Measurements from ENCODE around the gene SPACA9.

The SPACA9 gene

GRCh38 chr9:132863096-132863495, 15.6 kb upstream of the SPACA9 start:
- DNase-seq (ENCODE audit: low read depth): no peak

- DNase-seq (ENCODE audit: low read depth): no peak
Observed at GRCh38 chr9:132864277-132864676, 14.4 kb upstream of the SPACA9 start.

- DNase-seq (ENCODE audit: low read depth): no peak
Observed at GRCh38 chr9:132864691-132865090, 14.0 kb upstream of the SPACA9 start.

DNA sequence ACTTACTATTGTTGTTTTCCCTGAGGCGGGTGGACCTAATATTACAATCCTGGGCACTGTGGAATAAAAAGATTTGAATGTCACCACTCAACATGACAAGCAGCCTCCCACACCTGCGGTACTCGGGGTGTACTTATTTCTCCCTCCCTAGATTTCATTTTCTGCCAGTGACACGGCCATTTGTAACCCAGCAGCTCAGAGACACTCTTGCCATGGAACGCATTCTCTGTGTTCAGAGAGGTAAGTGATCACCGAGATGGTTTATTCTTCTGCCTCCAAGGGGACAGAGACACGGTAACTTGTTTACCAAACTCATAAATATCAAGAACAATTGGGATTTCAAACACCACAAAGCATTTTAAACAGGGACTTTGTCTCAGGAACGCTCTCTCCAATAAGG, 11.8 kb upstream of the SPACA9 start:
- no peak for DNase-seq (ENCODE audit: low read depth)

DNA sequence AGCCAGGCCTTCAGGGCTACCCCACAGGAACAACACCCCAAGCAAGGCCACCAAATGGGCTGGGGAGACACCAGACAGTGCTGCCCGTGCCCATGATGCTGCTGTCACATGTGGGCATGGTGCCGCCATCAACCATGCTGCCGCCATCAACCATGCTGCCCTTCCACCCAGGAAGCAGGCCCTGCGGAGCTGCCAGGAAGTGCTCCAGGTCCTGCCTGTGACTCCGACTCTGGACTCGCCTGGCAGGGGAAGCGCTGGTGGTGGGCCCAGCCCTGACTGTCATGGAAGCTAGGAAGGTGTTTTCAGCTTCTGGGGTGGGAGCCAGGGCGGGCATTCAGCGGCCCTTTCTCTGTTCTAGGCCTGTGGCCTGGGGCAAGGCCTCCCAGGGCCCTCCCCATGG, 9.4 kb upstream of the SPACA9 start:
- no peak for DNase-seq (ENCODE audit: low read depth)

- DNase-seq (ENCODE audit: low read depth): no peak
Observed at GRCh38 chr9:132873403-132873802, 5.3 kb upstream of the SPACA9 start.

DNA sequence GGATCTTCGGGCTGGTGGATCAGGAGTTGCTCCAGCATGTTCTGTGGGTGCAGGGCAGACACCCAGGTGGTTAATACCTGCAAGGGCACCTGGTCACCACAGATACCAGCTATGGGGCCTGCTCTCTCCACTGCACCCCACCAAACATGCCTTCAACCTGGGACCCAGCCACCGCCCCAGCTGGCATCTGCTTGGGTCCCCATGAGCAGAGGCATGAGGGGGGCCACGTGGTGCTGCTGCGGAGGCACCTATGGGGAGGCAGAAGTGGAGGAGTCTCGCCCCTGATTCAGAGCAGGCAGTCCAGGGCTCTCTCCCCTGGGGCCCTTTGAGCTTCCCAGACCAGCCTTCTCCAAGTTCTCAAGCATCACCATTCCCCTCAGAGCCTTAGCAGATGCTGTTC, 3.5 kb upstream of the SPACA9 start:
- no peak for DNase-seq (ENCODE audit: low read depth)

DNA sequence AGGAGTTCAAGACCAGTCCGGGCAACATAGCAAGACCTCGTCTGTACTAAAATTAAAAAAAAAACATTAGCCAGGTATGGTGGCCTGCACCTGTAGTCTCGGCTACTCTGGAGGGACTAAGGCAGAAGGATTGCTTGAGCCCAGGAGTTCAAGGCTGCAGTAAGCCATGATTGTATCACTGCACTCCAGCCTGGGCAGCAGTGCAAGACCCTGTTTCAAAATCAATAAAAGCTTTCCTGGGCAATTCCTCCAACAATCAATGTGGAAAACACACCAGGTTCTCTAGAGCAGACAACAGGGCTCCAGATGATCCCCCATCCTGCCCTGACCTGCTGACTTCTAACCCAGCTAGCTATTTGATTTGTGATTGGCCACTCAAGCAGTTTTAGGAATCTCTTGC, 1.8 kb upstream of the SPACA9 start:
- no peak for DNase-seq (ENCODE audit: low read depth)

- DNase-seq (ENCODE audit: low read depth): no peak
Observed at GRCh38 chr9:132877458-132877823, 1.3 kb upstream of the SPACA9 start.

GRCh38 chr9:132877824-132878694, 639 bp upstream of the SPACA9 start, which contains the start of gene AK8:
Gene AK8, minus strand, starts transcription at chr9:132878284. Its CDS starts 29 bp downstream, at chr9:132878255.
- DNase-seq (ENCODE audit: low read depth): peak; percentile 70

DNA sequence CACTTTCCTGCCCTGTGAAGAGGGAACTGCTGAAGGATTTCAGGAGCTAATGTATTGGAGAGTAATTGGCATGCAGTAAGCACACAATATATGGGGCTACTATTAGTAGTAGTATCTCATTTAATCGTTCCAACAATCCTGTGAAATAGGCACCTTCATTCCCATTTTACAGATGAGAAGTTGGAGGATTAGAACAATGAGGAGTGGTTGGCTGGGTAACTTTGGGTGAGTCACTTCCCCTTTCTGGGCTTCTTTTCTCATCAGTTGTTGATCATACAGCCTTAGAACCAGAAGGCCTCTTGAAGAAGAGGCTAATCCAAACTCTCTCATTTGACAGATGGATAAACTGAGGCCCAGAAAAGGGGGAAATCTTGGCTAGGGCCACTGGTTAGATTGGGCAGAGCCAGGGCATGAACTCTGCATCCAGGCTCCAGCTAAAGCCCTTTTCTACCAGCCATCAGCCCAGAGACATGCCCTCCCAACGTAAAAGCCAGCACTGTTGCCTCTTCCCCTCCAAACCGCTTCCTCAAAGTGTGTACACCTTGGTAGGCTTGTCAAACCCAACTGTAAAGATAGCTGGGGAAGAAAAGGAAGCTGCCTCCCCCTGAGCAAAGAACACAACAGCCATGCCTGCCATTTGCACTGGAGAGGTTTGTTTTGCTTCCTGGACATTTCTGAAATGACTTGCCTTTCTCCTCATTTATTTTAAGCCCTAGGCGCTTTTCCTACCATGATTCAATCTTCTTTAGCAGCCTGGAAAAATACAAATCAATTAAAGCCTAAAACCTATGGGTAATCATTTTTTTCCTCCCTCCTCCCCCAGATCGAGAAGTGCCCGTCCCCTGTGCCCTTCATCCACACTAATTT, 992 bp downstream of the SPACA9 start:
- DNase-seq (ENCODE audit: low read depth): peak; percentile 8

DNA sequence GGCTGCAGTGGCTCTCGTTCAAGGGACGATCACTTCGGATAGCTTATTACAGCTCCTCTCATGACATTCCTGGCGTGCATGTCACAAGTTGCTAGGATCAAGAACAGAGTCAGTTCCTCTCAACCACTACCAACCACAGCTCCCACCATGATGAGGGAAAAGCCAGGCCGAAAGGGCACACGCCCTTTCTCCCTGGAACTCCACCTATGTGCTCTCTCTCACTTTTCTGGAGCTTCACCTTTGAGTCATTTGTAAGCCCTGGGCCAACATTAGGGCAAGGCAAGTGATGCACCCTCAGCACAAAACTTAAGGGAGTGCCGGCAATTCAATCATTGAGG, 1.6 kb downstream of the SPACA9 start:
- peak; percentile 4 for DNase-seq (ENCODE audit: low read depth)

GRCh38 chr9:132881826-132882225, 3.1 kb downstream of the SPACA9 start:
- DNase-seq (ENCODE audit: low read depth): no peak

DNA sequence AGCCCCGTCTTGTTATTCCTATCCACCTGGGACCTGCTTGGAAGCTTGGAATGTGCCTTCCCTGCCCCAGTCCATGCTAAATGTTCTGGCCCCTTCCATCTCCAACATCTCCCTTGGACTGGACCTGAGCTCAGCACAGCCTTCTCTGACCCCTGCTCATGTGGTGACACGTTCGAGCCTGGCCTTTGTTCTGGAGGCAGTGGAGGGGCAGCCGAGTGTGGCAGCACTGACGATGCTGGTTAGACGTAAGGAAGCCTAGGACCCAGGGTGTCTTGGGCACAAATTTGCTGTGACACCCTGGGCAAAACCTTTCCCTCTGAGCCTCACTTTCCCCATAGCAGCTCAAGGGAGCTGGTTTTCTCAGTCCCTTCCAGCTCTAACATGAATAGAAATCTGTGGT, 3.9 kb downstream of the SPACA9 start:
- no peak for DNase-seq (ENCODE audit: low read depth)

- DNase-seq (ENCODE audit: low read depth): no peak
Observed at GRCh38 chr9:132883349-132884294, 4.9 kb downstream of the SPACA9 start.

DNA sequence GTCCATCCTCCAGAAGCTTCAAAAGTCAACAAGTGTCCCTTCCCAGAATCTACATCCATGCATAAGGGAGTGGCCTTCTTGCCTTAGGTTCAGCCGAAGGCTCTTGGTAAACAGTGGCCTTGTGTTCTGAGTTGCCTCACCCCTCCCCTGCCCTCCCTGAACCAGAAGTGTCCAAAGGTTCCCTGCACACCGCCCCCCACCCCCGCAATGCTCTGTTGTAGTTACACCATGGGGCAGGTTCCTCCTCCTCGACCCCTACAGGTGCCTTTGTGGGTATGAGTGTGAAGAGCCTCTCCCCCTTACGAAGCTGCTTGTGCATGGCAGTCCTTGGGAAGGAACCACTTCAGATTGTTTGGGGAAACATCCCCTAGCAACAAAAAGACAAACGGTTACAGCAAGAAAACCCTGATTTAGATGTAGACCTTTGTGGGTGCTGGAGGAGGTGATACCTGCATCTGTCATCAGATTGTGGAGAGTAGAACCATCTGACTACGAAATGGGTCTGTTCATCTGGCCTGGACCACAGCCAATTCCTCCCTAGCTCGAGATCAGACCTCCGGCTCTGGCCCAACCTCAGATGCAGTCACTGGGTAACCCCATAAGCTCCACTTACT, 7.1 kb downstream of the SPACA9 start:
- DNase-seq (ENCODE audit: low read depth): no peak

DNA sequence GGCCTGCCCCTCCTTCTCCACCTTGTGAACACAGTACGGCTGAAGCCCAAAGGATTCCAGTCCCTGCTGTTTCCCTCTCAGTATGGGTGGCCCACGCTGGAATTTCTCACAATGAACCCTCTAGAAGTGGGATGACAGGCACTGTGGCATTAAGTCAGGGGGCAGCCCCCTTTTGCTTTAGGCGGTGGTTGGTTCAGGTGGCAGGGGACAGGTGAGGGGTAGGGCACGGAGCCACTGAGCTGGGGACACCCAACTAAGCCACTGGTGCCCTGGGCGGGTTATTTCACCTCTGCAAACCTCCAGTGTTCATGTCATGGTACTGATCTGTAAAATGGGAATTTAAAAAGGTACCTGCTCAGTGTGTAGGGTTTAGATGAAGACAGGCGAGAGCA, 7.6 kb downstream of the SPACA9 start:
- no peak for DNase-seq (ENCODE audit: low read depth)

DNA sequence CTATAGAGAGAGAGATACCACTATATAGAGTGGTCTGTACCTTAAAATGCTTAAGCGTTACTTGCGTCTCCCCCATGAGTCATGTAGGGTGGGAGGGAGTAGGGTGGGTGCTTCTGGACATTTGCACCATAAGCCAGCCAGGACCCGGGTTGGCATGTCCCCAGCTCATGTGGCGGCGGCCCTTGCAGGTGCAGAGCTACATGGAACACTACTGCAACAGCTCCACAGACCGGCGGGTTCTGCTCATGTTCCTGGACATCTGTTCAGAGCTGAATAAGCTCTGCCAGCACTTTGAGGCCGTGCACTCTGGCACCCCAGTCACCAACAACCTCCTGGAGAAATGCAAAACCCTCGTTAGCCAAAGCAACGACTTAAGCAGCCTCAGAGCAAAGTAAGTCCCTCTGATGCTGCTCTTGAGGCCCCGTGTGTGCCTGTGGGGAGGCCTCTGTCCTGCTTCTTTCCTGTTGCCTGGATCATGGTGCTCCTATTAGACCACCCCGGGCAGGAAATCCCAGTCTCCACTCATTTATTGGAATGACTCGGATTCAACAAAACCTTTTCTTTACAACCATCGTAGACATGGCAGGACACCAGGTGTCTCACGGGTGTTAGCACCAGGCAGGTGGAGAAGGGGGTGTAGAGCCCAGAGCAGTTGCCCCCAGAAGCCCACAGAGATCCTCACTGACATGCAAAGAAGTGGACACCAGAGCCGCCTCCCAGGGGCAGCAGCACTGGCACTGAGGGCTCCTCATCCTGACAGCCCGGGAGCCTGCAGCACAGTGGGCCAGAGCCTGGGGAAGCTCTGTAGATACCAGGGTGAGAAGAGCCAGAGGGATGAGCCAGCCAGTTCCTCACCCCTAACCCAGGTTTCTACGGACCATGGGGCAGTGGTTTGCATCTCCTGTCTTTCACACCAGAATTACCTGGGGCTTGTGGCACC, 8.8 kb downstream of the SPACA9 start:
- no peak for DNase-seq (ENCODE audit: low read depth)

- DNase-seq (ENCODE audit: low read depth): no peak
Observed at GRCh38 chr9:132888151-132888550, 9.5 kb downstream of the SPACA9 start.

DNA sequence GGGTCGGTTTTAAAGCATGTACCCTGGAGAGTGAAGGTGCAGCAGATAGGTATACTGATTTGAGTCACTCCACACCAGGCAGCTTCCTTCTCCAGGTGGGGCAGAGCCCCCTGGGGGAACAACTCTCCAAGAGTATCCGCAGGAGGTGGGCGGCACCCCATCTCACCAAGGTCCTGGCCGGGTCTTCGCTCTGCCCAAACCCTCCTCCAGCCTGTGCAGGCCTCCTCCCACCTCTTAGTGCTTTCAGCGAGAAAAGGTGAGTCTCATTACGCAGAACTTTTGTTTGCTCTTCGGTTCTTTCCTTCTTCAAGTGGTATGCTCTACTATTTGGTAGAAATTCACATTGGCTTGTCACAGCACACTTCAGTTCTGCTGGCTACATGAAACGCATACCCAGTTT, 13.7 kb downstream of the SPACA9 start:
- DNase-seq (ENCODE audit: low read depth): no peak

- DNase-seq (ENCODE audit: low read depth): no peak
Observed at GRCh38 chr9:132894346-132894745, 15.6 kb downstream of the SPACA9 start.

Measured in EH (cell line).